GM18505 (cell line): ENCODE measurements around the gene ATP5MC2.
"Not testable (repeated sequence)": the region's sequence is repeated elsewhere in the genome, so short reads cannot be mapped to it uniquely, and the experiment has no call there.

Experiments used
- ATAC-seq: cut with Tn5 transposase; IDR thresholded peaks from one replicate; pipeline ENCODE4 v1.9.1; 2021; ENCODE audit not compliant: unreplicated experiment
- POLR2A ChIP-seq: IDR thresholded peaks from 4 replicates; pipeline ENCODE4 v1.6.1; 2011; ENCODE audit warnings: borderline replicate concordance; ENCODE audit not compliant: insufficient read depth, insufficient read length; ENCODE audit errors: extremely low read depth

The ATP5MC2 gene

DNA sequence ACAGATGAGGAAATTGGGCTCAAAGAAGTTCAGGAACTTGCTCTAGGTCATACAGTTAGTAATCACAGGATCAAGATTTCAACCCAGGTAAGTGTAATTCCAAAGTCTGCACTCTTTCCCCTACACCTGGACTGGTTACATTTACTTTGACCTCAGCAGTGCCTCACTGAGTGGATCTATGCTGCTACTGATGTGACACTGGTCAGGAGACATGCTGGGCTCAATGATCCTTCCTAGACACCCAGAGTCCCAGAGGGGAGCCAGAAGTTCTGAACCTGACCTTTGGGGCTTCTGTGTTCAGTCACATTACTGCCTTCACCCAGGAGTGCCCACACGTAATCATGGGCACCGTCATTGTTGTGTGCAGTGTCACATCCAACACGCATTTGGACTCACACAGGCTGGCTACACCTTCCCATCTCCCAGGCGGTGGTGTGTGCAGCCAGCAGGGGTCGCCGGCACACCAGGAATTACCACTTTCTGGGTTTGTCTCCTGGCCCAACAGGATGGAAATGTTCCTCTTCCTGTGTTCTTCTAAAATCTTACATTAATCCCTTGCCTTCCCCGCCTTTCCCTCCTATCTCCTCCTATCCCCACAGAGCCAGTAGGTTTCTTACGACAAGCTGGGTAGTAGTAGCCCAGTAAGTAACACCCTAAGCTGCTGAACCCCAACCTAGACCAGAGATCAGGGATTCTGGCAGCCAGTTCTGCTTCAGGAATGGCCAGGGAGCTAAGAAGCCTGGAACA is 25.8 kb upstream of the ATP5MC2 start:
- no peak for ATAC-seq
- no peak for TF ChIP-seq POLR2A

DNA sequence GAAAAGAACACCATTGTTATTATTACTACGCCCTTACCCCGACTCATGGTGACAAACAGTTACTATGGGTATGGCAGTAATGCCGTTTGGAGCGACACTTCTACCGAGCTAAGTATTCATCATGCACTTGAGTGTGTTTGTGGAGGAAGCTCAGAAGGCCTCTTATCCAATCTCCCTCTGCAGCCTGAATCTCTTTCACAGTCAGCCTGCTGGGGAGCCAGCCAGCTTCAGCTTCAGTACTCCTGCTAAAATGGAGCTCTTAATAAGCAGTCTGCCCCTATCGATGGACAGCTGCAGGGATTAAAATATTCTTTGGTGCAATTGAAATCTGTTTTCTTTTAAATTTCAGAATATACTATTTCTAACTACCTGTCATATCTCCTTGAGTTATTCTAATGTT is 24.7 kb upstream of the ATP5MC2 start:
- ATAC-seq, result no peak

DNA sequence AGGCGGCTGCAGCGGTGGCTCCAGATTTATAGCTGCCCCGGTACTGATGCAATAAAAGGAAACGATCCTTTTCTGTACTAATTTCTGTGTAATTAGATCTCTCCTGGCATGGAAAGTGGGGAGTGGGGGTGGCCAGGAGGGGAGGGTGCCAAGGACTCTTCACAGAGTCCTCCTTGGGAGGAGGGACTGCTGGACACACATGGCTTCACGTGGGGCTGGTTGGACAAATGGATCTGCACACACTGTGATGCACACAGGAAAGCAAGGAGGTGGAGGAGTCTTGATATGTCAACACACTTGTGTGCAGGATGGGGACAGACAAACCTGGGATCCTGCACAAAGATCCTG is 23.8 kb upstream of the ATP5MC2 start:
- TF ChIP-seq POLR2A, result no peak
- no peak for ATAC-seq

More for the DNA sequence above, 24.7 kb upstream of the ATP5MC2 start:
- no peak for TF ChIP-seq POLR2A

DNA sequence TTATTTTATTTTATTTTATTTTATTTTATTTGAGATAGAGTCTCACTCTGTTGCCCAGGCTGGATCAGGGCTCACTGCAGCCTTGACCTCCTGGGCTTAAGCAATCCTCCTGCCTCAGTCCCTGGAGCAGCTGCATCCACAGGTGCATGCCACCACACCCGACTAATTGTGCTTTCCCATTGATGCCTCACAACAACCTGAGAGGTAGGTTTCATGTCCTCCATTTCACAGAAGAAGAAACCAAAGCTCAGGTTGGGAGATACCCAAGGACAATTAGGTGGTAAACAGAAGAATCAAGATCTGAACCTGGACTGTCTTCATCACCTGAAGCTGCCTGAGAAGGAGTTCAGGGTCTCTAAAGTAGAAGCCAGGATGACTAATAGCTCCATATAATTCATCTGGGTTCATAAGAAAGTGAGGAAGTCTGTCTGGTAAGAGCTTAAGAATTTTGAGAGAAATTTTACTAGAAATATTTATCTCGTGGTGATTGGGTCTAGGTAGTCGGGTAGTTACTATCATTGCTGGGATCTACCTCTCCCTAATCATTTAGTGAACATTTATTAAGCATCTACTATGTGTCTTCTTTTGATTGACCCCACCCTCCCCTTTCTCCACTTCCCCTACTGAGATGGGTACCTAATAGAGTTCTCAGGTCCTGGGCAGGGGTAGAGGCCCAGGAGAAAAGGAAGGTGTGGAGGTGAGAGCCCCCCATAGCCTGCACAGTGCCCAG is 23.2 kb upstream of the ATP5MC2 start:
- ATAC-seq, result no peak
- TF ChIP-seq POLR2A, result no peak

DNA sequence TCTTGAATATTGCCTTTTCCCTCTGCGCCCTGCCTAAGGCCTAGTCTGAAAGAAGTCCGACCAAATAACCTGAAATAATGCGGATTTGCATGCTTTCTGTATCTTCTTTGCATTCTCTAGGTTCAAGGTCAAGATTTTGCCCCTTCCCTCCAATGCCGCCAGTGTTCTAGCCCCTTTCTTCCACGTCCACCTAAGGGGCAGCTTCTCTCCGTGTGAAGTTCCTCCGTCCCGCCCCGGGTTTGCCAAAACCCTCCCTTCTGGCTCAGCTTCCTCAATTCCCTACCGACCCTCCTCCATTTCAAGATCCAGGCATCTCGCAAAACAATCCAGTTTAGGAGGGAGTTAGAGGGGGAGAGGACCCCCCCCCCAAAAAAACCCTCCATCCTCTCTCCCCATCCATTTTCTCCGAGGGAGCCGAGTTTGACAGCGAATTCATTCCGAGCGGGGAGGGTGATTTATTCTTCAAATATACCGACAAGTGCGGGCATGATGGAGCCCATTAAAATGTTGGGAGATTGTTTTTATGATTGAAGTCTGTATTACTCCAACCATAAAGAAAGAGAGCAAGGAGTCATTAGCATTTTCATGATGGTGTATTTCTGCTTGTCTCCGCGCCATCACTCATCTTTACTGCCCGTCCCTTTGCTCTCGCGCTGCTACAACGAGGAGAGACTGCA is 20.9 kb upstream of the ATP5MC2 start:
- no peak for ATAC-seq
- TF ChIP-seq POLR2A, result no peak

DNA sequence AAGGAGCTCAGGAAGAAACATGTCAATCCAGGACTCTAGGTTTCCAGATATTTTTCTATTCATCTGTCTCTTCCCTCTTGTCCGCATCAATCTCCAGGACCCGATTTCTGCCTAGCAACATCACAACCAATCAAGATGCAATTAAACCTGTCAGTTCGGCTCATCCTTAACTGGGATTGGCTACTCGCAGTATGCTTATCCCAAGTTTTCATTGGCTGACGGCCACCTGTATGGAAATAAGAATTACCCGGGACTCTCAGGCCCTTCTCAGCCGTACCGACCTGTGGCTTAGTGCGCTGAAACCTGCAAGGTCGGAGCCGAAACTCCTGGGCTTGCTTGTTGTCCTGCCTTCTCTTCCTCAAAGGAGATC is 20.4 kb upstream of the ATP5MC2 start:
- TF ChIP-seq POLR2A, result no peak
- no peak for ATAC-seq

DNA sequence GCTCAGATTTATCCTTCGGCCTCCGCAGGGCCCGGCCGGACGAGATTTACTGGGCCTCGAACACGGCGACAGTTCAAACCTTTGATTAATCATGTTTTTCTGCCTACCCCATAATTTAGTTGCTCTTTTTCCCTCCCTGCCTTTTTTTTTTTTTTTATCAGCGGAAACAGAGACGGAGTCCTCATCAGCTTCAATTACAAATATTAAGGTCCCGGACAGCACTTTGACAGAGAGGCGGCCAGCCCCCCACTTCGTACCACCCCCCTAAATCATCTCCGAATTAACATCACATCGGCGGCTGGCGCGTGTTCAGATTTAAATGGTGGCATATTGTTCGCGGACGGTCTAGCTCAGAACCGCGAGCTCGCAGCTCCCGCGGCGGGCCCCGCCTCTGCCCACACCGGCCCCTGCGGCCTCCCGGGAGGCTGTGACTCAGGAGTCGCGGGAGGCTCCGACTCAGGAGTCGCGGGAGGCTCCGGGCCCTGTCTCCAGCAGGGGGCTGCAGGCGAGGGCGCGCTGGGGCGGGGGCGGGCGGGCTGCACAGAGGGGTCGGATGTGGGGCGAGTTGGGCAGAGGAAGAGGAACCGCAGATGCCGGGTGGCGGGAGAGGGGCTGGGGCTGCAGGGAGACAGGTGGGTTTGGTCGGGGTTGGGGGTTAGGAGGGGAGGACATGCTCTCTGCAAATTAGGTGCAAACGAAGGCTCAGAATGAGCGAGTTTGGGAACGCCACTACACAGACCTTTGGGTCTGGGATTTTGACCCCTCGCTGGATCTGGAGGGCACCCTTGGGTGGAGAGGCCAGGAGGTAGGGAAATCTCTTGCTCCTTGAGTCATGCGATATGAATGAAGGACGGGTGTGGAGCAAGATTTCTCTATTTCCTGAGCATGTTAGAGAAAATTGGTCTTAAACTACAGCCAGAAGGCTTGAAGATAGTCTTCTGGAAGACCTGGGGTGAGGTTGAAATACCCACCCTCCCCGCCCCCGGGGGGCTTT is 19.6 kb upstream of the ATP5MC2 start:
- ATAC-seq, result no peak
- TF ChIP-seq POLR2A, result no peak

DNA sequence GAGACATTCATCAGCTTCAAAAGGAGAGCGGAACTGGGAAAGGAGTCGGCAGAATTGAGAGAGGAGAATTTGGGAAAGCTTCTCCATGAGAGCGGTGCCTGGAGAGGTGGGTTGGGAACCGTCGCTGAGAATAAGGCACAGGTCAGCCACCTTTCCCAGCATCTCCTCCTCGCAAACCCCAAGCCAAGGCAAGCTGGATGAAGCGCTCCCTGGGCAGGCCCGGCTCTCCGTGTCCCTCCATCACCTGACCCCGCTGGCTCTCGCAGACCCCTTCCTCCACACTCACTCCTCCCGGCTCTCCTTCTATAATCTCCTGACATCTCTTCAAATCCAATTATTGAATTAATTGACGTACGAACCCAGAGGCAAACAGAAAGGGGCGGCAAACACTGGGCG is 18.9 kb upstream of the ATP5MC2 start:
- no peak for TF ChIP-seq POLR2A
- ATAC-seq, result no peak

DNA sequence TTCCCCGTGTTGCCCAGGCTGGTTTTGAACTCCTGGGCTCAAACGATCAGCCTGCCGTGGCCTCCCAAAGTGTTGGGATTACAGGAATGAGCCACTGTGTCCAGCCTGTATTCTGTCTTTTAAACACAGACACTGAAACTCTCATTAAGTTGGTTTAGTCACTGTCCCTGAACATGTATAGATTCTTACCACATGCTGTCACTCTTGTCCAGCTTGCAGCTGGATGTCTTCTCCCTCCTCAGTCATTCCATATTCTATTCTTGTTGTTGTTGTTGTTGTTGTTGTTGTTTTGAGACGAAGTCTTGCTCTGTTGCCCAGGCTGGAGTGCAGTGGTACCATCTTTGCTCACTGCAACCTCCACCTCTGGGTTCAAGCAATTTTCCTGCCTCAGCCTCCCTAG is 12.3 kb upstream of the ATP5MC2 start:
- ATAC-seq, result no peak
- TF ChIP-seq POLR2A, result no peak

DNA sequence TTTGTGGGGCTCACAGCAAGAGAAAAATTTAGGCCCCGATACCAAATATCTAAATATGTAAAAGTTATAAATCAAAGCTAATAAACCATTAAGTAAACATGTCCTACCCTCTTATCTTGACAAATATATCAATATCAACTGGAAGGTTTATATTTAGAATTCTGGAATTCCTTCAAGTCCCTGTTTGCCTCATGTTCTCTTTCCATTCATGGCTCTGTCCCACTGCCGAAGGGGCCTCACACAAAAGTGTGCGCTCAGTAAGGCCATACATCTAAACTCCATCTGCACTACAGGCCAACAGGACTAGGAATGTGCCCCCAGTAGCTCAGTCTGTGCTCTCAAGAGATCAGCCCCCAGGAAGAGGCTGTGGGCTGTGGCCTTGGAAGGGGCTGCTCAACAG is 10.6 kb upstream of the ATP5MC2 start:
- TF ChIP-seq POLR2A, result no peak
- ATAC-seq, result no peak

DNA sequence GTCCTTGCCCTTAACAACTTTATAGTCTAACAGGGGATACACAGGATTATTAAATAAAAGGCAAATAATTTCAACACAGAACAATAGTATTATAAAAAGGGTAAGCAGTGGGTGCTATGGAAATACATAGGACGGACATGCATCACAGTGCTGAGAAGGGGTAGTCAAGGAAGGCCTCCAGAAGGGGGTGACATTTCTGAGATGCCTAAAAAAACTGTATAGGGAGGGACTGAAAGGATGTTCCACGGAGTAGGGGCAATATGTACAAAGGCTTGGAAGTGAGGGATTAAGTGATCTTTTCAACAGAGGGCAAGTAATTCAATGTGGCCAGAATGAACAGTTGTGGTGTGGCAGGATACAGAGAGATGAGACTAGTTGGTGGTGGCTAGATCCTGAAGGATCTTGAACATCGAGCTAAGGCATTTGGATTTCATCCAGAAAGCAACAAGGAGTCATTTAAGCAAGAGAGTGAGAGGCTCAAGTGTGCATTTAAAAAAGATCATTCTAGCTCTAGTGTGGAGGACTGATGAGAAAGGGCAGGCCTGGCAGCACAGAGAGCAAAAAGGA is 8.9 kb upstream of the ATP5MC2 start:
- ATAC-seq, result no peak
- TF ChIP-seq POLR2A, result no peak

DNA sequence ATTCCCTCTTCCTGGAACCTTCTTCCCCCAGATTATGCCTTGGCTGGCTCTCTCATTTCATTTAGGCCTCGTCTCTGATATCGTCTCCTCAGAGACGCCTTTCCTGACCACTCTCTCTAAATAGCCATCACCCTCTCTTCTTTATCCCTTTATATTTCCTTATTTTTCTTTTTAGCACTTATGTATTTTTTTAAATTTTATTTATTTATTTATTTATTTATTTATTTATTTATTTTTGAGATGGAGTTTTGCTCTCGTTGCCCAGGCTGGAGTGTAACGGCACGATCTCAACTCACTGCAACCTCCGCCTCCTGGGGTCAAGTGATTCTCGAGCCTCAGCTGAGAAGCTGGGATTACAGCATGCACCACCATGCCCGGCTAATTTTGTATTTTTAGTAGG is 8.1 kb upstream of the ATP5MC2 start:
- no peak for TF ChIP-seq POLR2A
- no peak for ATAC-seq

DNA sequence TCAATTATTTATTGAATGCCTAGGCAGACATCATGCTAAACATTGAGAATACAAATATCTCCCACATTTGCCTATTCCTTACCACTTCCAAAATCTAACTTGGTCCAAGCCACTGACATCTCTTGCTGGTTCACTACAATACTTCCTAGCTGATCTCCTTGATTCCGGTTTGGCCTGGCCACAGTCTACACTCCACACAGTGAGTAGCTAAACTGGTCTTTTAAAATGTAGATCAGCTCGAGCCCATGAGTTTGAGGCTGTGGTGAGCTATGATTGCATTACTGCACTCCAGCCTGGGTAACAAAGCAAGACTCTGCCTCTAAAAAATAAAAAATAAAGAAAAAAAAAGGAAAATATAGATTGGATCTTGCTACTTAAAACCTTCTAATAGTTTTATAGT is 7.6 kb upstream of the ATP5MC2 start:
- TF ChIP-seq POLR2A, result no peak
- no peak for ATAC-seq

DNA sequence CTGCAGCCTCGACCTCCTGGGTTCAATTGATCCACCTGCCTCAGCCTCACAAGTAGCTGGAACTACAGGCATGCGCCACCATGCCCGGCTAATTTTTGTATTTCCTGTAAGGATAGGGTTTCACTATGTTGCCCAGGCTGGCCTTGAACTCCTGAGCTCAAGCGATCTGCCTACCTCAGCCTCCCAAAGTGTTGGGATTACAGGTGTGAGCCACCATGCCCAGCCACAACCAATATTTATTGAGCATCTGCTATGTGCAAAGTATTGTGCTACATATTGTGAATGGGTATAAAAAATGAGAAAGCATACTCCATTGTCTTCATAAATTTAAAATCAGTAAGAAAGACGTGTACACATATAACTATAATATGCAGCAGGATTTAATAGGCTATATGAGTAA is 4.2 kb upstream of the ATP5MC2 start:
- not testable (repeated sequence) for ATAC-seq

DNA sequence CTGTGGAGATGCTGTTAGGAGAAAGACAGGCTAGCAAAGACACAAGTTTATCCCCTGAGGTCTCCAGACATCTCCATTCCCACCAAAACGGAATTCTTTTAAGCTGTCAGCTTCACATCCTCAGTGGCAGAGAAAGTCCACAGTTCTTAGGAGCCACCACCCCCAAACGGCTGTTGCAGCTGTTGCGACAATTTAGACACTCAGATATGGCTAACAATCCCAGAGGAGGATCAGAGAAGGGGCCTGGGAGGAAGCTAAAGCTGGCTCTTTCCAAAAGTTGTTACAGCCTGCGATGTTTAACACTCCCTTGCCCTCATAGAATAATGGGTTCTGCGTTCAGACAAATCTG is 1.9 kb upstream of the ATP5MC2 start:
- ATAC-seq, result no peak
- TF ChIP-seq POLR2A, result no peak
